Esophagus mucosa (tissue), 1 donor: ENCODE measurements around the gene NFATC1. TPM values are rescaled to one million over a fixed set of nuclear protein-coding genes. Genes with fewer than 3 reads are reported as not detected.

Experiments used
- ATAC-seq: fragments of 200-7000 bp; cut with Tn5 transposase; one replicate; pipeline ENCODE4 v1.9.1; 2020
- total RNA-seq: library from RNA; stranded (reverse); gene quantifications from one replicate; pipeline ENCODE4 v1.2.4, GENCODE V29; 2023
- donor health status: DM: yes; HTN: yes; CAD: no.

Gene NFATC1
- total RNA-seq, 1 donor from 2014 or later: 1.8 TPM

DNA sequence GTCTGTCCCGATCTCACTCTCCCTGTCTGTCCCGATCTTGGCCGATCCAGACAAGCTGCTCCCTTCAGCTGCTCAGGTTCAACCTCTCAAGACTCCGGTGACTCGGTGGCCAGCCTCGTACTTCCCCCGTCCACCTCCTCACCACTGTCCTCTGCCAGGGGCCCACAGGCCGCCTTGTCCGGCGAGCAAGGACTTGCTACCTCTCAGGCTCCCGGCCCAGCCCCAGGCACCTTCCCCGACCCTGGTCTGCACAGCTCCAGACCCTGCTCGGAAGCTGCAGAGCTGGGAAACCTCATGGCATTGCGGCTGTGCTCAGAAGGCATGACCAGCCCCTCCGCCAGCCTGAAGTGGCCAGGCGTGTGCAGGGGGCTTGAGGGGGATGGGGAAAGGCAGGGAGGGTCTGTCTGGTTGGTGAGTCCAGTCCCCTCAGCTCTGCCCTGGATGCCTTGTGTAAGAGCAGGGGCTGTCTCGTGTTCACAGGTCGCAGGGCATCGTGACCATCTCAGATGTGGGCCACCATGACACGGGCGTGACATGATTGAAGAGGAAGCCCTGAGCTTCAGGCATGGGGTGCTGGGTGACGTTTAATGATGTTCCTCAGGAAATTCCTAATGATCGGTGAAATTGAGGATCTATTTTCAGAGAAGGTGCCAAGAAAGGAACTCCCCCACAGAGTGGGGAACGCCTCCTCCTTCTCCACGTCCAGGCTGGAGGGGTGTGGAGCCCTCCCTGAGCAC lies 162.6 kb downstream of the NFATC1 start:
- no peak for ATAC-seq

DNA sequence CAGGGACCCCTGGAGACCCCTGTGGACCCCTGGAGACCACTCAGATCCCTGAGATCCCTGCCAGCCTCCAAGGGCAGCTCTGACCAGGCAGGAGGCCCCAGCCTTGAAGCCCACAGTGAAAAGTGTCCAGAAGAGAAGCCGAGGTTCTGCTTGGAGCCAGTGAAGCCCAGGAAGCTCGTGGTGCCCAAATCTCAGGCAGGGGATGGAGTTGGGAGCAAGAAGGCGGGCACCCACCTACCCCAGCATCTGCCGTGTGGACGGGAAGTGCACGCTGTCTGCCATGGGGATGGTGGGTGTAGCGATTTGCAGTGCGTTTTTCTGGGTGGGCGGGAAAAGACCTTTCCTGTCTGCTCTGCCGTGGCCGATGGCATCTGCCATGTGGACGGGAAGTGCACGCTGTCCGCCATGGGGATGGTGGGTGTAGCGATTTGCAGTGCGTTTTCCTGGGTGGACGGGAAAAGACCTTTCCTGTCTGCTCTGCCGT lies 163.2 kb downstream of the NFATC1 start:
- no peak for ATAC-seq

DNA sequence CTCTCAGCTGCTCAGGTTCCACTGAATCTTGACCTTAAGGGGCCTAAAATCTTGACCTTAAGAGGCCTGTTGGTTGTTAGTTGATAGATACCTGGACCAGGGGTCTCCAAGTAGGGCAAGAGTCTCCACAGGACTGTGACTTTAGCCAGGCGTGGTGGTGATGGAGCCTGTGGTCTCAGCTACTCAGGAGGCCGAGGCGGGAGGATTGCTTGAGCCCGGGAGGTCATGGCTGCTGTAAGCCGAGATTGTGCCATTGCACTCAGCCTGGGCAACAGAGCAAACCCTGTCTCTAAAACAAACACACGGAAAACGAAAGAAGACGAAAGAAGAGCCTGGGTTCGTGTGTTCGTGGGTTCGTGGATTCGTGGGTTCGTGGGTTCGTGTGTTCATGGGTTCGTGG lies 163.7 kb downstream of the NFATC1 start:
- ATAC-seq: no peak

DNA sequence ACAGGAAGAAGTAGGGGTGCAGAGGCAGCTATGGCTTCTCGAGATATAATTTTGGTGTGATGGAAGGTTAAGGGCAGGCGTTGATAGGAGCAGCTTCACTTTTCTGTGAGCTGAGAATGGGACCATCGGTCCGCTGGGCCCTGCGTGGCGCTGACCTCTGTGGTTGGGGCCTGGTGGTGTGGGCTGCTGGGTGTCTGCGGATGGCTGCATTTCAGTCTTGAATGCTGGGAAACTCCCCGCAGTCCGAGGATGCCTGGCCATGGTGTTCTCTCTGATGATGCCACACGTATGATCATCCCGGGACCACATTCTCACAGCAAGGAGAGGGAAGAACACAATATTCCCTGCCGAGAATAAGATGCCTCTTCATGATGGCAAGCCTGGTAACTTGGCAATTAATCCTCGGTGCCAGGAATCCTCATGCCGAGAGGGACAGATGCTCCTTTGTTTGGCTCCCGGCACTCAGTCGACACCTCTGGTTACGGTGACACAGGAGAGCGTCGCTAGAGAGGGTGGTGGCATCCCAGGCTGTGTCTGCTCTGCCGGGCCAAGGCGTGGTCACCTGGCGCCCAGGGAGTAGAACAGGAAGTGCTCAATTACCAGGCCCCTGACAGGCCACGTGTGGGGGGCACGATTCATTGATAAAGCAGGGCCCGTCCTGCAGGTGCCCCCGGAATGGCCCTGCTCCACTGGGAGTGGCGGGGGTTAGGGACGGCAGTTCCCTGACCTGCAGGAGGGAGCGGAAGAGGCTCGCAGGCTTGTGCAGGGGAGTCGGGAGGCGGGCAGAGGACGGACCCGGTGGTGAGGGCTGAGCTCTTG lies 164.5 kb downstream of the NFATC1 start:
- no peak for ATAC-seq

DNA sequence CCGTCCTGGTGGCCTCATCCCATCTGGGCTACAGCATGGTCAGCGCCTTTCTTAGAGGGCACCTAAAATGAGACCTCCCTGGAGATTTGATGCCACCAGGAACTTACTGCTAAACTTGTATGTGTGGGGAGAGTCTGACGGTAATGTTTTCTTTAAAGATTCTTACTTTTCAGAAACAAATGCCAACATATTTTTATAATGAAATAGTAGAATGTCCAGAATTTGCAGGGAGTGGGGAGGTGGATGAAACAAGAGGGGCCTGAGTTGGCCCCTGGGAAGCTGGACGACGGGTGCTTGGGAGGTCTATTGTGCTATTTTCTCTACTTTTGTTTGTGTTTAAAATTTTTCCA lies 165.1 kb downstream of the NFATC1 start:
- no peak for ATAC-seq

DNA sequence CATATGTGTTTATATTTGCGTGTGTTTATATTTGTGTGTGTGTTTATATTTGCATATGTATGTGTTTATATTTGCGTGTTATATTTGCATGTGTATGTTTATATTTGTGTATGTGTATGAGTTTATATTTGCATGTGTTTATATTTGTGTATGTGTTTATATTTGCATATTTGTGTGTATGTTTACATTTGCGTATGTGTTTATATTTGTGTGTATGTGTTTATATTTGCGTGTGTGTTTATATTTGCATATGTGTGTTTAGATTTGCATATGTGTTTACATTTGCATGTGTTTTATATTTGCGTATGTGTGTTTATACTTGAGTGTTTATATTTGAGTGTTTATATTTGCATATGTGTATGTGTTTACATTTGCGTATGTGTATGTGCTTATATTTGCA lies 168.2 kb downstream of the NFATC1 start:
- no peak for ATAC-seq

DNA sequence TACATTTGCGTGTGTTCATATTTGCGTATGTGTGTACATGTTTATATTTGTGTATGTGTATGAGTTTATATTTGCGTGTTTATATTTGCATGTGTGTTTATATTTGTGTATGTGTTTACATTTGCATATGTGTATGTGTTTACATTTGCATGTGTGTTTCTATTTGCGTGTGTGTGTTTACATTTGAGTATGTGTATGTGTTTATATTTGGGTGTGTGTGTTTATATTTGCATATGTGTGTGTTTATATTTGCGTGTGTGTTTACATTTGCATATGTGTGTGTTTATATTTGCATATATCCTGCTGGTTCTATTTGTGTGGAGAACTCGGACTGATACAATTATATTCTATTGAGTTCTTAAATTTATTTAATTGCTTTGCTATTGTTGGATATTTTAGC lies 168.7 kb downstream of the NFATC1 start:
- ATAC-seq: no peak

DNA sequence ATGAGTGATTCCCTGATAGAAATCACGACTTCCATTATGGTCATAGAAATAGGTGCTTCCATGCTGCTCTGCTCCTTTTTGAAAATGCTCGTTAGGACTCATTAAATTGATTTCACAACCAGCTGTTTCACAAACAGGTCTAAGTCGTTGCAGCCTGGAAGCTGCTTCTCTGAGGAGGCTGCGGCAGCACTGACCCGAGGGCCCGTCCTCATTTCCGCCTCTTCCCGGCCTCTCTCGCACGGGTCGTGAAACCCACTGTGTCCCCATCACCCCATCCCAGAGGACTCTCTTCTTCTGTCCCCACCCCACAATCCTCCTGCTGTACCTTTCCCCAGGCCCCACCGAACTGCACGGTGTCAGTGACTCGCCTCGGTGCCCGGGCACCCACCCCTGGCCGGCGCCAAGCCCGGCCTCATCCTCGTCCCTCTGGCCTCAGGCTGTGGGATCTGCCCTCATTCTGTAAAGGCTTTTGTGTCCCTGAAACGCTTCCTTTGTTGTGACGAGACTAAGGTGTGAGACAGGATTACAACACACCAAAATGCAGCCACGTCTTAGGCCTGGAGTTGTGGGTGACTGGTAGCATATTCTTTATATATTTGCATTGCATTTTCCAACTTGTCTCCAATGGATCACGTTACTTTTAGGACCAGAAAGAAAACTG lies 171.2 kb downstream of the NFATC1 start:
- ATAC-seq: peak; percentile 77

DNA sequence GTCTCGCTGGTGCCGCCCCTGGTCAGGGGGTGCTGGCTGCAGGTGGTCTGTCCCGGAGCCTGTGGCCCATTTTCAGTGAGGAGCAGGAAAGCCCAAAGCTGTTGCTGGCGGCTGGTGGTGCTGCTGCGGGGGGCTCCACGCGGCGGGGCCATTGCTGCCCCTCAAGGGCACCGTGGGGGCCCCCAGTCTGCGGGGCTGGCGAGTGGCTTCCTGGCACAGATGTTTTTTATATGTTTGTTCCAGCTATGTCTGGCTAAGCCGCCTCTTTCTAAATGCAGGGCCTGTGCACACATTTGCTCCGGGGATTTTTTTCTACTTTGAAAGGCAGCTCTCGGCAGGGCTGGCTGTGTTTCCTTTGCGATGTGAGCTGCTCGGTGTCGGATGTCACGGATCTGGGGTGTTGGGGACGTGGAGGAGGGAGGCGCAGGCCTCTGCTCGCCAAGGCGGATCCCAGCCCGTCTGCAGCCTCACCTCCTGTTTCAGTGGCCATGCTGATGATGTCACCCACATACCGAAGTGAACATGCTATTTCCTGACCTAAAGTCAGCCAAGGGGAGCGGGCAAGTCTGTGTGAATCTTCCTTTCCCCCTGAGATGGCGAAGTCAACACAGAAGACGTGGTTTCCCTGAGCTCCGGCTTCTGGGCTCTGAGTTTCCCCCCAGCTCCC lies 171.9 kb downstream of the NFATC1 start:
- ATAC-seq: peak; percentile 88

DNA sequence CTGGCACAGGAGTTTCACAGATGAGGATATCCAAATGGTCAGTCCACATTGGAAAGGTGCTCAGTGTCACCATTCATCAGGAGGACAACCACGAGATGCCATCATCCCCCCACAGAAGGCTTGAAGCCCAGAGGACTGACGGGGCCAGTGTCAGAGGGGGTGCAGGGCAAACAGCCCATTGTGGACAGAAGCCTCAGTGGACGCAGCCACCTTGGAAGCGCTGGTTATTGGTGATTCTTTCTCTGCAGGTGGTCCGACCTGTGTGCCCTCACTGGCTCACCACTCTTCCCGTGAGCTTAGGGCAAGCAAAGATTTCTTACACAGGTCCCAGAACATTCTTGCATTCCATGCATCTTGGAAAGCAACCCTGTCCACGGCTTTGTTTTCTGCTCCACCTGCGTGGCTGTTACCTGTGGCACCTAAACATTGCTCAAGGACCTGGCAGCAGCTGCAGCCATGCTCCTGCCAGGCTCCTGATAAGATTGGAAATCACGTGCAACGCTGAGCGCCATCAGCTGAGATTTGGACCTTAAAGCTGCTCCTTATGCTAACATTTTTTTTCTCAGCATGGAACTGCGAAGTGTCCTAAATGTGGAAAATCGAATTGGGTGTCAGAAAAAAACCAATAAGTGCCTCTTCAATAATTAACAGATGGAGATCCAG lies 172.9 kb downstream of the NFATC1 start:
- ATAC-seq: no peak

DNA sequence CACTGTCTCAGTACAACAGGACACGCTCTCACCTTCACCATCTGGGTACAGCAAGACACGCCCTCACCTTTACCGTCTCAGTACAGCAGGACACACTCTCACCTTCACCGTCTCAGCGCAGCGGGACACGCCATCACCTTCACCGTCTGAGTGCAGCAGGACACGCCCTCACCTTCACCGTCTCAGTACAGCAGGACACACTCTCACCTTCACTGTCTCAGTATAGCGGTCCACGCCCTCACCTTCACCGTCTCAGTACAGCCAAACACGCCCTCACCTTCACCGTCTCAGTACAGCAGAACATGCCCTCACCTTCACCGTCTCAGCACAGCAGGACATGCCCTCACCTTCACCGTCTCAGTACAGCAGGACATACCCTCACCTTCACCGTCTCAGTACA lies 174.0 kb downstream of the NFATC1 start:
- ATAC-seq: peak; percentile 26

DNA sequence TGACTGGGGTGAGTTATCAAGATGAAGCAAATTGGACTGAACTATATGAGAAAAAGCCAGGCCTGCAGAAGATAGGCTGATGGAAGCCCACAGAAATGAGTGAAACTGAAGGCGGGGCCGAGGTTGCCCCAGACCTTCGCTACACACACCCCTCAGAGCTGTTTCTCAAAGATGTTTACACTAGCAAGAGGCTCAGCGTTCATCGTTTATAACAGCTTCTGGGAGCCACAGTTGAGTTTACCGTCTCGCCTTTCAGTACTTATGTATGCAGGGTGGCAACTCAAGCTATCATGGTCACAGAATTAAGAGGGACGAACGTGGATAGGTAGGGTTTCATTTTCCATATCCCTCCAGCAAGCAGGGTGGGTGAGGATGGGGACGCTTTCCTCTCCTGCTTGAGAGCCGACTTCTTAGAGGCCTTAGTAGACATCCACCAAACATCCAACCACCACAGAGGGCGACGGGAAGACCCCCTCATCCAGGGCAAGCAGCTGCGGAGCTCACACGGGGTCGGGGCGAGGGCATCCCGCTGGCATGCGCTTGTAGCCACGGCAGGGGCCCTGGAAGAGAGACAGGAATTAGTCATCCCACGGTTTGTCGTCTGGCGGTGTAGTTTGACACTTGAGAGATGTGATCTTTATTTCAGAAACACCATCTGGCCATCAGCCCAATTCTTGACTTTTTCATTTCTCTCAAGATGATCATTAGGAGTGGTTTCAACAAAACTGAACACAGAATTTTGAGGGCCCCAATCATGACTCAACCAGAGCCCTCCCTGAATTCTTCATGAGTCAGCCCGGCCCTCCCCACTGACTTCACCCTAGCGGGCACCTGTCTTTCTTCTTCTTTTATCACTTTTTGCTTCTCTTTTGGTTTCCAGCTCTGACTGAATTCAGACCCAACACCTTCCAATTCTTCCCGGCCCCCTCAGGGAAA lies 174.8 kb downstream of the NFATC1 start:
- no peak for ATAC-seq

DNA sequence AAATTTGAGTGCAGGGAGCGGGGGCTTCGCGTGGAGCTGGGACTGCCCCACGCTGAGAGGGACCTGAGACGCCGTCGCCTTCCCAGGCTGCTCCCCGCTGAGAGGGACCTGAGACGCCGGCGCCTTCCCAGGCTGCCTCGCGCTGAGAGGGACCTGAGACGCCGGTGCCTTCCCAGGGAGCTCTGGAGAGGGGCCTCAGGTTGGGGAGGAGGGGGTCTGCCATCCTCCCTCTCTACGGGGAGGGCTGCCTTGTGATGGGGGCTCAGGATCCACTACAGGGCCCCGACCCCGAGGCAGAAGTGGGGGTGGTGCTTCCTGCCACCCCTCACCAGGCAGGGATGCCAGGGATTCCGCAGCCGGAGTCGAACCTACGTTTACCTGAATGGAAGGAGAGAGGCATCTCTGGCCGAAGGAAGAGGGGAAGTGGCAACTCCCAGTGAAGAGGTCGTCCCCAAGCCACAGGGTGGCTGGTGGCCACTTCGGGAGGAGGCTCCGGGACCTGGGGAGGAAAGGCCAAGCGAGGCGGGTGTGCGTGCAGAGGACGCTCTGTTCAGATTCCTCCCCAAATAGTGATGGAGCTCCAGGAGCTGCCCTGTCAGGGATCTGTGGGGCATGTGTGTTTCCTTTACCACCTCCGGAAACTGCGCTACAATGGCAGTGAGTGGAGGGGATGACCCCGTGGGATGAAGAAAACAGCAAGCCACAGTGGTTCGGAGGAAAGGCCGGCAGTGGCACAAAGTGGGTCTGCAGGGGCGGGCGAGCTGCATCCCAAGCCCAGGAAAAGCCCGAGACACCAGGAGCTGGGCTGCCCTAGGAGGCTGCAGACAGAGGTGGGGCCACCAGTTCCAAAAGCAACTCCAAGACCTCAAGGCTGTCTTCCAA lies 175.7 kb downstream of the NFATC1 start:
- ATAC-seq: no peak

DNA sequence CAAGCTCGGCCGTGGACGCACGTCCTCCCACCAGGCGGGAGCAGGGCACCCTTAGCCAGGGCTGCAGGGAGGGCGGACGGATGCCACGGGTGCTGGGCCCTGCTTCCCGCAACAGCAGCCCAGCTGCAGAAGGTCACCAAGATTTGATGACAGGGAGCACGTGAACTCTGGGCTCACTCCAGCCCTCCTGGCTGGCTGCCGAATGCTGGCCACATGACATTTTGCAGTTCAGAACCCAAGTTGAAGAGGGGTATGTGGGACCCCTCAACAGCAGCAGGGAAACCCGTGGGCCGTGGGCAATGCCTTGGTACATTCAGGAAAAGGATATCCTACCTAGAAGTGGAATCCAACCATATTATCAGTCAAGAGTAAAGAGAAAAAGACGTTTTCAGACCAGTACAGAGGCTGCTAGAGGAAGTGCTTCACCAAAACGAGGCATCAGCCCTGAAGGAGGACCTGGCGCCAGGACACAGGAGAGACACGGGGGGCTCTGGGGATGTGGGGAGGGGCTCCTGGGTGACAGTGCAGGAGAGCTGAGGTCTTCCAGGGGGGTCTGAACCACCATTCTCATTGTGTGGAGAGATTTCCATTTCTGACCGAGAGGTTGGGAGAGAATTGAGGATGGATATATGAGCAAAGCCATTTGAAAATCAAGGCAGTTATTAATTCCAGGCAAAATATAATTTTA lies 176.5 kb downstream of the NFATC1 start:
- ATAC-seq: no peak

DNA sequence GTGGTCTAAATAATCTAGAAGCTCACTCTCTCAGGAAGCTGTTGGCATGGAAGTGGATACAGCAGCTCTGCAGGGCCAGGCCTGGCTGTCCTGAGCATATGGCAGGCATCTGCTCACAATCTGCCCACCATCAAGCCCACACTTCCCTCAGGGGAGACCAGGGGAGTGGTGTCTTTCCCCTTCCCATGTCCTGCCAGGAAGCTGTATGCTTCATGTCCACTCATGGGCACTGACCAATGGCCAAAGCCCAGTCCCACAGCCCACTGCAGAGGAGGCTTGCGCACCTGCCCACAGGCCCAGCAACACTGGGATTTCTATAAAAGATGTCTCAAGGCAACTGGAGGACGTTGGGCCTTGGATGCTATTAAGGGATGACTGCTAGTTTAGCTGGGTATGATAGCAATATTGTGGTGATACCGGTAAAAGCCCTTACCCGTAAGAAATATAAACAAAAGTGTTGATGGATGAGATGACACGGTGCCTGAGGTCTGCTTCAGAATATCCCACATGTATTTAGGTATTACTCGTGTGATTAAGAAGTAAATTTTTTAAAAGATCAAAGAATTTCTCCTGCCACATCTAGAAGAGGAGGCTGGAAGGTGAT lies 177.2 kb downstream of the NFATC1 start:
- no peak for ATAC-seq

DNA sequence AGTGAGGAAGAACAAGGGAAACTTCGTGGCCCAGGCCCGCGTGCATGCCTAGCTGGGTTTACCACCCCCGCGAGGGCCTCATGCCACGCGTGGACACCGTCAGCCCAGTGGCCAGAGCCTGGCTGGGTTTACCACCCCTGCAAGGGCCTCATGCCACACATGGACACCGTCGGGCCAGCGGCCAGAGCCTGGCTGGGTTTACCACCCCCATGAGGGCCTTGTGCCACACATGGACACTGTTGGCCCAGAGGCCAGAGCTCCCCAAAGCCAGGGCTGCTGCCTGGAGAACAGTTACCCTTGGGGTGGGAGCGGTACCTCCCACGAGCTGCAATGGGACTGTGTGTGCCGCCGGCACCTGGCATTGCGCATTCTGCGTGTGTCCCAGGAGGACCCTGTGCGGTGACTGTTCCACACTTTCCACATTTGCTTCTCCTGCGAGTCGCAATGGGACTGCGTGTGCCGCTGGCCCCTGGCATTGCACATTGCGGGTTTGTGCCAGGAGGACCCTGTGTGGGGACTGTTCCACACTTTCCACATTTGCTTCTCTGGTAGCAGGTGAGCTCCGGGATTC lies 178.3 kb downstream of the NFATC1 start:
- ATAC-seq: no peak

DNA sequence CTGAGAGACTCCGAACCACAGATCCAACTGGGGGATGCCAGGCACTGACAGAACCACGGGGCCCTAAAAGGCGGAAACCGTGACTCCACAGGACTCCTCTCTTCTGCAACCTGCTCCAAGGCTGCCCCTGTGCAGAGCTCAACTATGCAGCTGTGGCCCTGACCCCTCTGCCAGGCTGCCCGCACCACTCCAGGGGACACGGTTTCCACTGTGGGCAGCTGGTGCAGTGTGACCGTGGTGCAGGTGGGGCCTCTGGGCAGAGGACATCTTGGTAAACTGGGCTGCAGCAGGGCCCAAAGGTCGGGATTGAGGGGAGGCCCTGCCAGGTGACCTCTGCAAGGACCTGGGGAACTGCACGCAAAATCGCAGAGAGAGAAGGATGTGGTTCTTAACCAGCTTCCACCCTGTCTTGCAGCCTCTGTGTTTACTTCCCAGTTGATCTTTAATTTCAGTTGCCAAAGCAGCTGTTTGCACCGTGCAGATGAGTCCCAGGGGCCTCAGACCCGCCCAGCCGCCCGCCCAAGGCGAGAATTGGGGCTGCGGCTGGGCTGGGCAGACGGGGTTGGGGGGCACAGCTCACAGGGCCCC lies 179.3 kb downstream of the NFATC1 start:
- no peak for ATAC-seq
